Measurements from ENCODE around the gene CORO1C.

CORO1C gene

DNA sequence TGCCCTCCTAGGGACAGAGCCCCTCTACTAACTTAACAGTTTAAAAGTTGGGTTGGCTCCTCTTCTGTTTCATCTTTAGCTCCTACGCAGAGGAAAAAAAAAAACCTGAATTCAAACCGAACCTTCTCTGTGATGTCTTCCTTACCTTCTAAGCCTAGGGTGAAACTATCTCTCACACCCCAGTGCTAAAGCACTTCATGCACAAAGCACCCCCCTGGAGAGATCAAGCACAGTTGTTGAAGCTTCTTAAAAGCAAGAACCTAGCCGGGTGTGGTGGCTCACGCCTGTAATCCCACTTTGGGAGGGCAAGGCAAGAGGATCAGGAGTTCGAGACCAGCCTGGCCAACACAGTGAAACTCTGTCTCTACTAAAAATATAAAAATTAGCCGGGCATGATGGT lies 37.6 kb downstream of the CORO1C start:
- in situ Hi-C loops (cut with HindIII; ENCODE audit: low sequenced_read_pairs): no loop called here
- TF ChIP-seq CTCF (IDR thresholded peaks at IDR 0.05; ENCODE audit: low read depth, low read length, missing control alignments): no peak
- no peak for DNase-seq (ENCODE audit: low read depth)
- H3K4me3 ChIP-seq (ENCODE audit: low read depth, low read length): no peak overlapping the region

GRCh38 chr12:108693186-108693730 lies 38.1 kb downstream of the CORO1C start:
- DNase-seq (ENCODE audit: low read depth): no peak
- no peak for TF ChIP-seq CTCF (IDR thresholded peaks at IDR 0.05; ENCODE audit: low read depth, low read length, missing control alignments)
- in situ Hi-C loops (cut with HindIII; ENCODE audit: low sequenced_read_pairs): no loop called here
- H3K4me3 ChIP-seq (ENCODE audit: low read depth, low read length): no peak overlapping the region

GRCh38 chr12:108691998-108692808 lies 39.1 kb downstream of the CORO1C start:
- in situ Hi-C loops (cut with HindIII; ENCODE audit: low sequenced_read_pairs): no loop called here
- DNase-seq (ENCODE audit: low read depth): no peak
- TF ChIP-seq CTCF (IDR thresholded peaks at IDR 0.05; ENCODE audit: low read depth, low read length, missing control alignments): no peak
- H3K4me3 ChIP-seq (ENCODE audit: low read depth, low read length): no peak overlapping the region

GRCh38 chr12:108691175-108691997 lies 39.9 kb downstream of the CORO1C start:
- H3K4me3 ChIP-seq (ENCODE audit: low read depth, low read length): peak overlapping the region; percentile 0
- TF ChIP-seq CTCF (IDR thresholded peaks at IDR 0.05; ENCODE audit: low read depth, low read length, missing control alignments): peak; percentile 36
- in situ Hi-C loops (cut with HindIII; ENCODE audit: low sequenced_read_pairs): no loop called here
- peak; percentile 98 for DNase-seq (ENCODE audit: low read depth)

- no peak overlapping the region for H3K4me3 ChIP-seq (ENCODE audit: low read depth, low read length)
- in situ Hi-C loops (cut with HindIII; ENCODE audit: low sequenced_read_pairs): no loop called here
- no peak for TF ChIP-seq CTCF (IDR thresholded peaks at IDR 0.05; ENCODE audit: low read depth, low read length, missing control alignments)
- no peak for DNase-seq (ENCODE audit: low read depth)
Measured at GRCh38 chr12:108690542-108691174, 40.7 kb downstream of the CORO1C start.

GRCh38 chr12:108690191-108690518 lies 41.2 kb downstream of the CORO1C start:
- no peak for TF ChIP-seq CTCF (IDR thresholded peaks at IDR 0.05; ENCODE audit: low read depth, low read length, missing control alignments)
- in situ Hi-C loops (cut with HindIII; ENCODE audit: low sequenced_read_pairs): no loop called here
- no peak for DNase-seq (ENCODE audit: low read depth)
- no peak overlapping the region for H3K4me3 ChIP-seq (ENCODE audit: low read depth, low read length)
